Aorta (tissue), 5 donors: ENCODE data around the gene CRYBG2. TPM values are rescaled to one million over a fixed set of nuclear protein-coding genes. Genes with fewer than 3 reads are reported as not detected.

Source experiments
- ATAC-seq: fragments of 200-7000 bp; cut with Tn5 transposase; one replicate; pipeline ENCODE4 v1.9.1; 2022; ENCODE audit warnings: moderate library complexity; ENCODE audit not compliant: low FRiP score
- DNase-seq, 2 donors: peaks; one replicate each; pipeline ENCODE4 v3.0.0-alpha.2; 2020
- H3K27ac ChIP-seq, 2 donors: one replicate each; pipeline ENCODE4 v1.5.1; 2013; ENCODE audit warnings: low read length in 2 of 2, mild to moderate bottlenecking in 2 of 2, moderate library complexity in 2 of 2, control low read depth in 1 of 2, inconsistent platforms in 1 of 2, low read depth in 1 of 2
- H3K27me3 ChIP-seq, 2 donors: one replicate each; pipeline ENCODE4 v1.6.1; 2013; ENCODE audit warnings: control low read depth in 1 of 2, low read length in 1 of 2, mild to moderate bottlenecking in 1 of 2, moderate library complexity in 1 of 2; ENCODE audit not compliant: insufficient read depth in 2 of 2, control insufficient read depth in 1 of 2
- H3K36me3 ChIP-seq, 2 donors: one replicate each; pipeline ENCODE4 v1.6.1; 2013; ENCODE audit warnings: control low read depth in 1 of 2, low read length in 1 of 2, mild to moderate bottlenecking in 1 of 2; ENCODE audit not compliant: insufficient read depth in 2 of 2, control insufficient read depth in 1 of 2
- H3K4me1 ChIP-seq, 2 donors: one replicate each; pipeline ENCODE4 v1.6.1; 2013; ENCODE audit warnings: low read length in 2 of 2, control low read depth in 1 of 2, mild to moderate bottlenecking in 1 of 2, moderate library complexity in 1 of 2; ENCODE audit not compliant: insufficient read depth in 2 of 2, control insufficient read depth in 1 of 2
- H3K4me3 ChIP-seq, 2 donors: one replicate each; pipeline ENCODE4 v1.5.1; 2013; ENCODE audit warnings: low read length in 2 of 2, control low read depth in 1 of 2, mild to moderate bottlenecking in 1 of 2
- H3K9me3 ChIP-seq: one replicate; pipeline ENCODE4 v1.6.1; 2013; ENCODE audit warnings: mild to moderate bottlenecking, low read length; ENCODE audit not compliant: control insufficient read depth
- WGBS, 2 donors: extraction: QIAGEN DNeasy Blood & Tissue Kit; methylation state at CpG; one replicate each; pipeline ENCODE4 v1.1.7; 2013; 5-methylcytosine and 5-hydroxymethylcytosine counted together
- intact Hi-C, 2 donors: fragments of 100-400 bp; cut with DNase I; formaldehyde crosslinking; loops; one replicate each; pipeline versions ENCODE4 v1.14.2 to v1.15.0; 2022
- polyA plus RNA-seq, 2 donors: library from polyadenylated mRNA; stranded (reverse); fragments of 200-250 nt; gene quantifications; one replicate each; pipeline ENCODE4 v1.2.3, GENCODE V29; 2013
- total RNA-seq, 2 donors: library from RNA; stranded (reverse); fragmentation: NEBNext Ultra II Directional; extraction: Animal tissue kit (Norgen Biotek cat#: 25700); gene quantifications; one replicate each; pipeline ENCODE4 v1.2.1, GENCODE V29; 2021
- donor health status: healthy with polysubstance abuse.
- donor health status: Bipolar disorder and iron deficiency.
- donor health status: DM: no; HTN: no; CAD: no.
- donor health status: DM: no; HTN: no; CAD: no.
- donor health status: DM: yes; HTN: yes; CAD: no.

The CRYBG2 gene
- total and polyA plus RNA-seq, 4 donors = 0.05 to 6.4 (median 0.27) TPM; not detected in 1

DNA sequence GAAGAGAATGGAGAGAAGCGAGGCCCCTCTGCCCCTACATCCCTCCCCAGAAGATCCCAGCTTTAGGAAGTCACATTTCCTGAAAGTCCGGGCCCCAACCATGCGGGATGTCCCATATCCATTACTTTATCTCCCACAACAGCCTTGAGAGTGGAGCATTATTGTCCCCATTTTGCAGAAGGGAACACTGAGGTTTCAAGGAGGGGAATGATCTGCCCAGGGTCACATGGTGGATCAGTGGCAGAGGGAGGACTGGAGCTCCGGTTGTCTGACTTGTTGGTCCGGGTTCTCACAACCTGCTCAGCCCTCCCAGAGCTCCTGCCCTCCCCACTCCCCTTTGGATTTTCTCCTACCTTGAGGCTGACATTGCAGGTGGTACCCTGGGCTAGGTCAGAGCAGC lies 2.2 kb upstream of the CRYBG2 start:
- H3K27me3 ChIP-seq = no peaks in the 10 kb centered on the region
- H3K4me3 ChIP-seq = no peak overlapping the region
- intact Hi-C loops = no loop called here
- WGBS, 2 donors = 90% methylated on average over 5 of the region's 5 CpGs
- H3K4me1 ChIP-seq = no peaks in the 10 kb centered on the region
- H3K27ac ChIP-seq = no peak overlapping the region
- no peaks in the 10 kb centered on the region for H3K9me3 ChIP-seq
- no peaks in the 10 kb centered on the region for H3K36me3 ChIP-seq
- DNase-seq = no peak
- ATAC-seq = no peak

- intact Hi-C loops = no loop called here
- H3K36me3 ChIP-seq = no peaks in the 10 kb centered on the region
- DNase-seq = no peak
- H3K4me1 ChIP-seq = no peaks in the 10 kb centered on the region
- H3K27ac ChIP-seq = no peak overlapping the region
- H3K9me3 ChIP-seq = no peaks in the 10 kb centered on the region
- no peak overlapping the region for H3K4me3 ChIP-seq
- ATAC-seq = no peak
- no peaks in the 10 kb centered on the region for H3K27me3 ChIP-seq
- 80 to 93% methylated on average over 9 of the region's 9 CpGs for WGBS, 2 donors
Measured at GRCh38 chr1:26354972-26355371, 1.0 kb upstream of the CRYBG2 start.

- Histone ChIP-seq H3K27ac (no peak overlapping the region), H3K36me3 (no peaks in the 10 kb centered on the region), H3K4me1 (no peaks in the 10 kb centered on the region), H3K27me3 (no peaks in the 10 kb centered on the region), H3K4me3 (no peak overlapping the region), H3K9me3 (no peaks in the 10 kb centered on the region)
- no peak for ATAC-seq
- no peak for DNase-seq
- intact Hi-C loops = no loop called here
- WGBS, 2 donors = 73 to 79% methylated on average over 4 of the region's 4 CpGs
Measured at GRCh38 chr1:26353210-26353859, 595 bp downstream of the CRYBG2 start.

DNA sequence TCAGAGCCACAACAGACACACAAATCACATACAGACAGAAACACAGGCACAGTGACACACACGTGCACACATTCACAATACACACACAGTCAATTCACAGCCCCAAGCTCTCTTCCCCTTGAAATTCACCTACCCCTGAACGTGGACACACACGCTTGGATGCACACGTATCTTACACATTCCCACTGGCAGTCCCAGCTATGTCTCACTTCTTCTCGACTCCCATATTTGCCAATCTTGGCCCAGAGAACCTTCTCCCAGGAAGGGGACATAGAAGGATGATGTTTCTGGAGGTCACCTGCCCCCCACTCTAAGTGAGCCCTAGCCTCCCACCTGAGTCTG lies 1.6 kb downstream of the CRYBG2 start:
- intact Hi-C loops = no loop called here
- no peak for ATAC-seq
- Histone ChIP-seq H3K36me3 (no peaks in the 10 kb centered on the region), H3K27me3 (no peaks in the 10 kb centered on the region), H3K27ac (no peak overlapping the region), H3K9me3 (no peaks in the 10 kb centered on the region), H3K4me1 (no peaks in the 10 kb centered on the region), H3K4me3 (no peak overlapping the region)
- WGBS, 2 donors = 81 to 82% methylated on average over 5 of the region's 5 CpGs
- no peak for DNase-seq

DNA sequence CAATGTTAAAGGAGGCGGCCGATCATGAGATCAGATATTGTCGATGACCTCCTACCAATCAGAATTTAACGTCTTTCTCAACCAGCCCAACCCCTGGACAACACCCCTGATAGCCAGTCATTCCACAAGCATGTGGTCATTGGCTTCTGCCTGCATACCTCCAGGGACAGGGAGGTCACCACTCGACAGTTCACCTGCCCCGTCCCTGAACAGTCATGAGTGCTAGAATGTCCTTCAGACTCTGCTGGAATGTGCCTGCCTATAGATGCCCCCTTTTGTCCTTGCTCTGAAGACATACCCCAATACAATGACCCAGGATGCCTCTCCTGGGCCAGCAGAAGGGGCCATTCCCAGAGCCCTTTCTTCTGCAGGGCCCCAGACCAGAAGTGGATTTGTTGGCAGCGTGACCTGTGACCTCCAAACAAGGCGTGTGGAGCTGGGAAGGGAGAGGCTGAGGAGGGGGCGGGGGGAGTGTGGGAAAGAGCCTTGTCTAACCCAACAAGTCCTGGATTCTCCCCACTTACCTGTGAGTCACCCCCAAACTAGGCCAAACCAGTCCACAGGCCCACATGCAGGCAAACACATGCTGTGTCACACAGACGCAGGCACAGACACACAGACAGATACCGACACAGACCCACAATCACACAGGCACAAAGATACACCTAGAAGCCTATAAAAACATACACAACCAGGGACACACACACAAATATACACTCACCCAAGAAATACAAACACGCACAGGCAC lies 2.2 kb downstream of the CRYBG2 start:
- DNase-seq (no peak), ATAC-seq (no peak)
- H3K27me3 ChIP-seq = no peaks in the 10 kb centered on the region
- WGBS, 2 donors = 86 to 90% methylated on average over 12 of the region's 12 CpGs
- no peak overlapping the region for H3K27ac ChIP-seq
- intact Hi-C loops = no loop called here
- H3K9me3 ChIP-seq = no peaks in the 10 kb centered on the region
- H3K4me3 ChIP-seq = no peak overlapping the region
- no peaks in the 10 kb centered on the region for H3K4me1 ChIP-seq
- no peaks in the 10 kb centered on the region for H3K36me3 ChIP-seq

DNA sequence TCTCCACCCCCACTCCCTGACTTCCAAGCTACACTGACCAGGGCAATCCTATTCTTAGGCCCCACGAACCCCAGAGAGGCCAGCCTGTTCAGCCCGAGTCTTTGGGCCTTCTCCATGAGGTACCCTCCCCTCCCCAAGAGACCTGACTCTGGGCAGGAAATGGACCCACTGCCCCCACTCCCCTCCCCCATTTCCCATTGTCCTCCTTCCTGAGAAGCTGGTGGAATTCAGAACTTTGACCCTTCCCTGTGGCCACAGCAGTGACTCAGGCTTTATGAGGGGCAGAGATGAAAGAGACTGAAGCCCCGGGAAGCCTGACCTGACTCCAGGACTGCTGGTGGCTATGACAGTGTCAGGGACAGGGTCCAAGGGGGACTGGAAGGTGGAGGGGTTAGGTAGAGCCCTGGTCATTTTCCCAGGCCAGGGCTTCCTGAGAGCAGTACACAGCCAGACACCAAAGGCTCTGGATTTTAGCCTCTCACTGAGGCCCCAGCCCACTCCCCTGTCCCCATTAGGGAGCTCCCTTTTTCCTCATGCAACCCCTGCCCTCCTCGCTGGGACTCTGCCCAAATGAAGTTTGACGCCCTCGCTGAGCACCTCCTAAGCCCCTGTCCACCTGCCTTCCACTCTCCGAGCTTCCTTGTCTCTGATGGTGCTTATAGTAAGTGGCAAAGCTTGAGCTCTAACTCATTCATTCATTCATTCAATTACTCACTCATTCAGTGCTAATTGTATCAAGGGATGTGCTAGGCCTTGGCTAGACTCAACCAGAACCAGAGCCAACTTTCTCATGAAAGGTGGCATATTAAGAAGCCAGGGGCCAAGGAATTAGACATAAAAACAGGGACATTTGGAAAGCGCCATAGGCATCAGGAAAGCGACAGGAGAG lies 3.0 kb downstream of the CRYBG2 start:
- intact Hi-C loops = no loop called here
- Histone ChIP-seq H3K9me3 (no peaks in the 10 kb centered on the region), H3K27ac (no peak overlapping the region), H3K4me1 (no peaks in the 10 kb centered on the region), H3K4me3 (no peak overlapping the region), H3K27me3 (no peaks in the 10 kb centered on the region), H3K36me3 (no peaks in the 10 kb centered on the region)
- 80% methylated on average over 9 of the region's 9 CpGs for WGBS, 2 donors
- ATAC-seq (no peak), DNase-seq (no peak)

GRCh38 chr1:26350343-26350700 lies 3.6 kb downstream of the CRYBG2 start:
- Histone ChIP-seq H3K4me1 (no peaks in the 10 kb centered on the region), H3K36me3 (no peaks in the 10 kb centered on the region), H3K27ac (no peak overlapping the region), H3K4me3 (no peak overlapping the region), H3K9me3 (no peaks in the 10 kb centered on the region), H3K27me3 (no peaks in the 10 kb centered on the region)
- DNase-seq (no peak), ATAC-seq (no peak)
- intact Hi-C loops = no loop called here
- 81 to 82% methylated on average over 2 of the region's 2 CpGs for WGBS, 2 donors

DNA sequence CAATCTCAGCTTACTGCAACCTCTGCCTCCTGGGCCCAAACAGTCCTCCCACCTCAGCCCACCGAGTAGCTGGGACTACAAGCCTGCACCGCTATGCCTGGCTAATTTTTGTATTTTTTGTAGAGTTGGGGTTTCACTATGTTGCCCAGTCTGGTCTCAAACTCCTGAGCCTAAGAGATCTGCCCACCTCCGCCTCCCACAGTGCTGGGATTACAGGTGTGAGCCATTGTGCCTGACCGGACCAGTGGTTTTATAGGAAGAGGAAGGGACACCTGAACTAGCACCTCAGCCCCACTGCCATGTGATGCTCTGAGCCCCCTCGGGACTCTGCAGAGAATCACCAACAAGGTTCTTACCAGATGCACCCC lies 4.1 kb downstream of the CRYBG2 start:
- Histone ChIP-seq H3K4me3 (no peak overlapping the region), H3K4me1 (no peaks in the 10 kb centered on the region), H3K27ac (no peak overlapping the region), H3K9me3 (no peaks in the 10 kb centered on the region), H3K36me3 (no peaks in the 10 kb centered on the region), H3K27me3 (no peaks in the 10 kb centered on the region)
- no peak for ATAC-seq
- DNase-seq = no peak
- intact Hi-C loops = no loop called here
- 82 to 84% methylated on average over 5 of the region's 5 CpGs for WGBS, 2 donors
